SH-SY5Y (cell line): ENCODE measurements around the gene LRCH4.

Experiments
- GATA2 ChIP-seq: IDR thresholded peaks from 2 replicates; pipeline ENCODE4 v1.6.1; 2011; ENCODE audit warnings: mild to moderate bottlenecking, low read depth, low read length
- GATA3 ChIP-seq: IDR thresholded peaks from 2 replicates; pipeline ENCODE4 v1.6.1; 2011; ENCODE audit warnings: low read depth, mild to moderate bottlenecking, low read length, moderate library complexity

Gene LRCH4

DNA sequence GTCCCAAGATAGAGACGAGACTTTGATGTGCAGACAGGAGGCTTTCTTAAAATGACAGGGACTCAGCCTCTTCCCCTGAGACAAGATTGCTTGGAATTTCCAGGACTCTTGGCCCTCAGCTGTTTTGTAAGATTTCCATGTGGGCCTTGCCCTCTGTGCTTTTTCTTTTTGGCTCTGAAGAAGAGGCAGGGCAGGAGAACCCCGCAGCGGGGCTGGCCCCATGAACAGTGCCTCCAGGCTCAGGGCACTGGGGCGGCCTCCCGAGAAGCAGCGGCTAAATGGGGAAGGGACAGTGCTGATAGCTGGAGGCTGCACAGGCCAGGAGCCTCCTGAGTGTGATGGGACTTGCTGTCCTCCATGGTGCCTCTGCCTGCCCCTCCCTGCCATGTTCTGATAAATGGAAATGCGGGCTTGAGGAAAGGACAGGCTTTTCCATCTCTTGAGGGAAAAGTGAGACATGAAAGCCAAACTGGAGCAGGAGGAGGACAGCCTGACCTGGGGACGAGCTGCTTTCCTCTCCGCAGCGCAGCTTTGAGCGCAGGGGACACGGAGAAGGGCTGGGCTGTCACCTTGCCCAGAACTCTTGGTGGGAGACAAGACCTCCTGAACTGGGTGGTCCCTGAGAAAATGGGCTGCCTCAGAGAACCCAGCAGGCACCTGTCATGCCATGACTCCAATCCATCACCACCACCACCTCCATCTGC, 24.3 kb downstream of the LRCH4 start:
- TF ChIP-seq GATA2 (no peak), GATA3 (no peak)

DNA sequence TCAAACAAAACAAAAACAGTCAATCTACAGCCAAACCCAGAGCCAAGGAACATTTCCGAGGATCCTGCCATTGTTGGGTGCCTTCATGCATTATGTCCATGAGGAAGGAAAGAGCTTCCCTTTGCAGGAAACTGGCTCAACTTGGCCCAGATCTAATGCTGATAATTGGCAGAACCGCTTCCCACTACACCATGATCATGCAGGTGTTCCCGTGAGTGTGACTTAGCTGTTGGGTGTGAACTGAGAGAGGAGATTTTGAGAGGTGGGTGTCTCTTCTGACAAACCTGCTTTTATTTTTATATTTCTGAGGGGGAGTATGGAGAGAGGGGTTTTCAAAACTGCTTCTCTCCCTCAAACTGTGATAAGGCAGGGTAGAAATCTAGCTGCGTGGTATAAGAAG, 26.8 kb downstream of the LRCH4 start:
- TF ChIP-seq GATA2, result no peak
- TF ChIP-seq GATA3, result no peak

DNA sequence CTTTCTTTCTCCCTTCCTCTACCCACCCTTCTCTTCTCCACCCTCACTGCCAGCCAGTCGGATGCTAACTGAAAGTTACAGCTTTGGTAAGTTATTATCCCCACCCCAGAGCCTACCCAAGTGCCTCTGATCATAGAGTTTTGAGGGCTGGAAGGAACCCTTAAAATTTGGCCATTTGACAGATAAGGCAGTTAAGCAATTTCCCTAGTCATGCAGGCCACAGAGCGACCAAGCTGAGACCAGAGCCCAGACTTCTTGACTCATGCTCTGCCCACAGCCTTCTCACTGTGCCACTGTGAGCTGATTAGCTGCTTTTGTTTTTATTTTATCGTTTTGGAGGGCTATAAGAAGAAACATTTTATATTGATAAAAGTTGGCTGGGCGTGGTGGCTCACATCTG, 29.4 kb downstream of the LRCH4 start:
- TF ChIP-seq GATA2 (no peak), GATA3 (no peak)

DNA sequence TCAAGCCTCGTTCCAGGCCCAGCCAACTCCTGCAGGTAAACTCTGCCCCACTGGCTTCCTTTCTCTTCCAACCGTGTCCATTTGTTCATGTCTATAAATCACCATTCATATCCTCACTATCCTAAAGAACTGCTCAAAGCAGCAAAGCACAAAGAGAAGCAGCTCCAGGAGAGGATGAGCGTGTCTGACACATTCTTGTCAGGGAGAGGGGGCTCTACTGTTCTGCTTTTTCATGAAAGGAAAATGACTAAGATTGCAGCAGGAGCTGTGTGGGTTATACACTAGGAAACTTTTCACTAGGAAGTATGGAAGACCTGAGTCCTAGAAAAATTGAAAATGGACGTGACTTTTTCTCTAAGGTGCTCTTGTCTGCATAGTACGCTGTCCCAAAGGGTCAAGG, 30.2 kb downstream of the LRCH4 start:
- TF ChIP-seq GATA2 (no peak), GATA3 (no peak)

DNA sequence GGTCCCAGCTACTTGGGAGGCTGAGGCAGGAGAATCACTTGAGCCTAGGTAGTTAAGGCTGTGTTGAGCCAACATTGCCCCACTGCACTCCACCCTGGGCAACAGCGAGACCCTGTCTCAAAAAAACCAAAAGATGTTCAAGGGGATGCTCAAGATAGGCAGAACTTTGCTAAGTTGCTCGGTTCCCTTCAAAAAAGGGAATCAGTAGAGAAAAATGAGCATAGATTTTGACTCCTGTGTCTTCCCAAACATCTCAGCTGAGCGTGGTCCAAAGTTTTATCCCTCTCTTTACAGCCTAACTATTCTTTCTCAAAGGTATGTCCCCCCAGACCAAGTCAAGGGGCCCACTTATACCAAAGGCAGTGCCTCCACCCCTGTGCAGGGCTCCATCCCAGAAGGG, 32.9 kb downstream of the LRCH4 start:
- TF ChIP-seq GATA2 (no peak), GATA3 (no peak)

DNA sequence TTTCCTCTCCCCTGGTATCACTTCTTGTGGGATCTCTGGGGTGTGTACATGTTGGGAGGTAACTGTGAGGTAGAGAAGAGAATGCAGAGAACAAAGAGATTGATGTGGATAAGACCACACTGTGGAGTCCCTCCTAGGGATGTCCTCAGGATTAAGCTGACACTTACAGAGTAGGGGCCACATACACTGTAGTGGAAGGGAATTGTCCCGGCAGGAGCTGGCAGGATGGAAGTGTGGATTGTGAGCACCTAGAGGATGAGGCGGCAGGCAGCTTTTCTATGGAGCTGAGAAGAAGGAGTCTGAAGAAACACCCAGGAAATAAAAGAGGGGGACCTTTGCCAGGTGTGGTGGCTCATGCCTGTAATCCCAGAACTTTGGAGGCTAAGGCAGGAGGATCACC, 33.4 kb downstream of the LRCH4 start:
- TF ChIP-seq GATA3, result no peak
- no peak for TF ChIP-seq GATA2

DNA sequence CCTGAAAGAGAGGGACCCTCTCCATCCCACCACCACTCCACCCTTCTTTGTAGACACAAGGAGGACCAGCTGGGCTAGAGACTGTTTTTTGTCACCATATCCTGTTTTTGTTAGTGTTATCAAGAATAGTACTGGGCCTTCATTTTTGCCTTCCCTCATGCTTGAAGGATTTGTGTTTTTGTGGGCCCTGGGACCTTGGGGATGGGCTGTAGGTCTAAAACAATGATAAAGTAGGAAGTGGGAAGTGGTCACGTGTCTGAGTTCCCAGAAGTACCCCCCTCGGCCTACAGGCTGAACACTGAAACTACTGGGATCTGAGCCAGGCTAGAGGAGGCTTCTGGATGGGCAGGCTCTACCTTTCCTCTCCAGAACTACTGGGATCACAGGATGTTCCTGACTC, 38.1 kb downstream of the LRCH4 start:
- TF ChIP-seq GATA2, result no peak
- no peak for TF ChIP-seq GATA3

DNA sequence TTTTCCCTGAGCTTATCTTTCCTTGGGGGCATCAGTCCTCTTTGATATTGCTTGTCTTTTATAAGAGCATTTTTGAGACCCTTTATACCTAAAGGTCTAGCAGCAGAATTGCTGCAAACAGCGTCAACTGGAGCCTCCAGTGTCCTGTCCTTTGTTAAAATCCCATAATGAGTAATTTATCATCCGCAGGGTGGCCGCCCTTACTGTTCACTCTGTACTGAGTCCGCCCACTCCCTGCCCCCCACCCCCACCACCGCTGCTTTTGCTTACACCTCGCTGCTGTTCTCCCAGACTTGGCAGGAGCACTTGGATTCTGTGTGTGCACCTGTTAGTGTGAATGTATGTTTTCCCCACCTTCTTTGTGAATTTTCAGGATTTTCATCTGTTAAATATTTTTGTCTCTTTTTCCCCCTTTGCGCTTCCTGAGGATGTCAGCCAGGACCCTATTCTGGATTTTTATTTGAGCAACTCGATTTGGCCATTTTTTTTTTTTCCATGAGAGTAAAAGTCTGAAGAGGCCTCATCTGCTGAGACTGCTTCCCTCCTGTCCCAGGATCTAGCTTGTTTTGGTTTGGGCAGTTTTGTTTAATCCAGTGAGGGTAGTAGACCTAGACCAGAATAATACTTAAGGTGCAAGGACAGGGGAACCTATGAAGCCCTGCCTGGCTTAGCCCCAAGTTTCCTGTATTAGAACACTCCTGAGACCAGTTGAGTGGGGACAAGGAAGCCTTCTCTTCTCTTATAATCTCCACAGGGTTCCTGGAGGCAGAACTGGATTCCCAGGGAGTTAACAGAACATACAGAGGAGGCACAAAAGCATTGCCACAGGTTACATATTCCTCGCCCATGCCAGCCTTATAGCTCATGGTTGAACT, 38.8 kb downstream of the LRCH4 start:
- TF ChIP-seq GATA3, result no peak
- TF ChIP-seq GATA2, result no peak

DNA sequence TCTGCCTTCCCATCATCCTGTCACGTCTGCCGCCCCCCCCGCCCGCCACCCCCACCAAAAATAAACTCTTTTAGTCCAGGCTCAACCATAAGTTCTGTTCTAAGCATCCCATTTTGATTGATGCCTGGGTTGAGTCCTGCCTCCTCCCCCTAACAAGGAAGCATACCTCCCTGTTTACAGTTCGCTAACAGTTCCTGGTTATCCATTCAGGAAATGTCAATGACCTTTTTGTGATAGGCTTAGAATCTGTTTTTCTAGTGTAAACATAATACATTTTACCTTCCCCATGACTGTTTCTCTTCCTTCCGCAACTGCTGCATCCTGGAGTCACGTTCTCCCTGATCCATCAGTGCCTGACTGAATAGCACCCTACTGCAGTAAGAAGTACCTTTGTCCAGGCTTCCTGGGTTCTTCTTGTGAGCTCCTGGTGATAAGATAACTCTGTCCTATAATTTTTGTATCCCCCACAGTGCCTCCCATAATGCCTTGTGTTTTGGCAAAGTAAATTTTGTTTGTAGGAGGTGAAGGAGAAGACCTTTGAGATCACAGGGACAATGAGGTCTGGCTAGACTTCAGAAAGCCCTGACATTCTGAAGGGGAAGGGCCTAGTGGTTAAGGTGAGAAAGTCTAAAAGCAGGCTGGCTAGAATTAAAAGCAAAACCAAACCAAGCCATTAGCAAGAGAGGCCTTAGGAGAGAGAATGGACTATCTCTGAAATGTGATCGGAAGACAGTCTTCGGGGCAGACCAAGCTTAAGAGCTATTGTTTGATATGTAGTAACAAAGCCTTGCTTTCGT, 39.6 kb downstream of the LRCH4 start:
- TF ChIP-seq GATA3, result no peak
- TF ChIP-seq GATA2, result no peak

DNA sequence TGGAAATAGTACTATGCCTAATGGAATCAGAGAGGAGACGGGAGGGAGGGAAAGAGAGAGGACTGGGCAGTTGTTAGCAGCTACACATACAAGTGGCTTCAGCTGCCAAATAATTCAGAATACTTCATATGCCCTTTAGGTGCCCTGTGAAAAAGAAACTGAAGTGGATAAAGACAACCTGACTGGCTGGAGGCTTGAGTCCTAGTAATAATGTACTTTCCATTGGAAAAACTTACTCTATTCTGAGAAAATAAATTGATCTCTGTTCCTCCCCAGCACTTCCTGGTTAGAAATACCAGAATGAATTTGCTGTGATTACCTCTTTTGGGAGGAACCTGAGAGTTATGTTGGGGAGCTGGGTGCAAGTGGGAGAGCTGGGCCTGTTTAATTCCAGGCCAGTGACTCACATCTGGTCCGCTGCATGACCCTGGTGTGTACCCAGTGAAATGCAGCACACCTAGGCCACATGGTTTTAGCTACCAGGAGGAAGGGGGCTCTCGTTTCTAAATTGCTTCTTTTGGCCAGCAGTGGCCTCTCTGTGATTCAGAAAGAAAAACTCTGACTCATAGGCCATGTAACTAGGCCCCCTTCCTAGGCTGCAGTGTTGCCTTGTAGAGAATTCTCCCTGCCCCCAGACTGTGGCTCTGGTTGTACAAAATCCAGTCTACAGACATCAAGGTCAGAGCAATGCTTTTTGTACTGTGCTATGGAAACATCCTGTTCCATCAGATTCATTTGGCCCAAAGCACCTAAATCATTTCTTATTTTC, 40.4 kb downstream of the LRCH4 start:
- TF ChIP-seq GATA2 (no peak), GATA3 (no peak)

DNA sequence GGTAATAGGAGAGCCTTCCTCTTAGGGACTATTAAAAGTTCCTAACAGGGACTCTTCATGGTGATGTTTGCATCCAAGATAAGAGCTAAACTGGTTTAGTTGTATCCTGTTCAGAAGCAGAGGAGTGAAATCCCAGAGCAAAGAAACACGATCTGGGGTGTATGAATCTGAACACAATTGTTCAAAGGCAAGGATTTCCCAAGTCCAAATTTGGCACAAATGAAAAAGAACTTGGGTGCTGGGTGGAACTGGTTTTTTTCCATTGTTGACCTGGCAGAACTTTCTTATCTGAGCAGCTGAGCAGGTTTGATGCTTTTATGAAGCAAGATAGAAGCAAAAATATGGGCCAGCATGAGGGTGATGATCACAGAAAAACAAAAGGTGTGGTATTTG, 41.0 kb downstream of the LRCH4 start:
- TF ChIP-seq GATA3, result no peak
- no peak for TF ChIP-seq GATA2

DNA sequence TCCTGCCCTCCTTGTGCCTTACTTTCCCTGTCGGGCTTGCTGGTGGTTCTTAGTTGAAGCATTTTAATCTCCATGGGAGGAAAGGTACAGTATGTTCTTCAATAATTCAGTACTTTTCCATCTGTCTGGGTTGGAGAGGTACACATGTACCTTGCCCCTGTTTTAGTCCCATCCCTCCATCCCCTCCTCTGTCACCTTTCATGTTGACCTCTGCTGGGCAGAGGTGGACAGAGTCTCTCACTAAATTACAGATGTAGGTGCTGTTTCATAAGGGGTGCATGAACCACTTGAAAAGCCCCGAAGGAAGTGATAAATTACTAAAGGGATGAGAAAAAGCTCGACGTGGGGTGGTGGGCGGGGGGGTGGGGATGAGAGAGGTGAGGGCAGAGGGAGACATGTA, 41.5 kb downstream of the LRCH4 start:
- no peak for TF ChIP-seq GATA2
- TF ChIP-seq GATA3, result no peak

DNA sequence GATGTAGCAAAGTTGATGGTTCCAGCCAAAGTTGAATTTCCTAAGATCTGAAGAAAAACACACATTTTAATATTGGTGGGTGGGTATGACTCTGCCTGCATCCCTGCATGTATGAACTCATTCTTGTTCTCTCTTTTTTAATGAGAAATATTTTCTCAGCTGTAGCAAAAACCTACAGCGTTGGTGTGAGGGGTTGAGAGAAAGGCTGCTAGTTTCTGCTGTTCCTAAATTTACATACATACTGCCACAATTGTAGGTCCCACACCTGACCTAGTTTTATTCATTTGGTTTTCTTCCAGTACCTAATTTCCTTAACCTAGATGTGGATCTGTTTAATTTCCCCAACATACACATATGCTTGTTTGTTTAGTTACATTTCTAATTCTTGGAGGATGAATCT, 42.3 kb downstream of the LRCH4 start:
- TF ChIP-seq GATA2 (no peak), GATA3 (no peak)
